HepG2 (cell line): Measurements from ENCODE around the gene MORC4. TPM values are rescaled to one million over a fixed set of nuclear protein-coding genes. Genes with fewer than 3 reads are reported as not detected.

Experiments used
- ATAC-seq: fragments of 200-7000 bp; cut with Tn5 transposase; 3 replicates; pipeline ENCODE4 v1.9.1; 2020; ENCODE audit warnings: mild to moderate bottlenecking, moderate library complexity
- BruUV-seq: library from RNA; stranded (reverse); fragments of 400-500 nt; replicated peaks from 2 replicates; lab custom pipeline; 2021; lab: Mats Ljungman, UMichigan
- CTCF ChIA-PET: fragments of 300-600 bp; formaldehyde crosslinking; extraction: SDS; loops from one replicate; lab custom pipeline; 2021; ENCODE audit warnings: low total read pairs, inconsistent platforms, low intra/inter-chr PET ratio; lab: Yijun Ruan, JAX
- POLR2A ChIA-PET: fragments of 350-600 bp; sonication (Branson Sonifier 250); formaldehyde crosslinking; loops from one replicate; lab custom pipeline; 2020; ENCODE audit warnings: antibody characterized with exemption, inconsistent platforms; lab: Yijun Ruan, JAX
- DNase-seq: peaks from one replicate; pipeline ENCODE4 v3.0.0-alpha.2; 2015; ENCODE audit warnings: low spot score
- FAIRE-seq: peaks from 3 replicates; lab custom pipeline; 2011; peaks lifted over from hg19 to GRCh38; lab: Jason Lieb, UNC
- H2AFZ ChIP-seq: one replicate; pipeline ENCODE4 v1.6.1; 2011; ENCODE audit warnings: low read length, inconsistent platforms
- H3K27ac ChIP-seq: fragments of 300-600 bp; 3 replicates; pipeline ENCODE4 v1.8.0; 2011; ENCODE audit warnings: mixed run types, mild to moderate bottlenecking, mixed read lengths, low read length, inconsistent platforms; ENCODE audit not compliant: insufficient read depth; ENCODE audit errors: extremely low read length
- H3K27me3 ChIP-seq, 2 experiments: fragments of 200-600 bp in 1 of 2; 2 replicates in 1 of 2; 3 replicates in 1 of 2; pipeline versions ENCODE4 v1.6.0 to v1.8.0; 2011; ENCODE audit warnings: low read length in 2 of 2, mild to moderate bottlenecking in 2 of 2, moderate library complexity in 2 of 2, inconsistent platforms in 1 of 2; ENCODE audit not compliant: insufficient read depth in 2 of 2, control insufficient read depth in 1 of 2
- H3K36me3 ChIP-seq, 2 experiments: fragments of 200-600 bp in 1 of 2; replicated peaks in 1 of 2; 2 replicates in 1 of 2; 3 replicates in 1 of 2; pipeline versions ENCODE4 v1.5.1 to v1.8.0; 2011; ENCODE audit warnings: low read length in 2 of 2, inconsistent platforms in 1 of 2; ENCODE audit not compliant: insufficient read depth in 2 of 2, control insufficient read depth in 1 of 2
- H3K4me1 ChIP-seq: 2 replicates; pipeline ENCODE4 v1.5.1; 2012; ENCODE audit warnings: low read length, inconsistent platforms; ENCODE audit not compliant: insufficient read depth
- H3K4me2 ChIP-seq: 2 replicates; pipeline ENCODE4 v1.6.0; 2011; ENCODE audit warnings: low read depth, low read length, inconsistent platforms
- H3K4me3 ChIP-seq, 3 experiments: fragments of 200-600 bp in 1 of 3; sonication (generic), shearing (Covaris generic) in 1 of 3; replicated peaks in 1 of 3; 2 replicates each; pipeline ENCODE4 v1.5.1; 2011 to 2016; ENCODE audit warnings: low read length in 3 of 3, inconsistent platforms in 2 of 3, low read depth in 2 of 3, mild to moderate bottlenecking in 2 of 3, control low read depth in 1 of 3, mixed read lengths in 1 of 3; ENCODE audit not compliant: insufficient read depth in 1 of 3
- H3K79me2 ChIP-seq: one replicate; pipeline ENCODE4 v1.6.1; 2011; ENCODE audit warnings: low read length, inconsistent platforms; ENCODE audit not compliant: insufficient read depth
- H3K9ac ChIP-seq: 2 replicates; pipeline ENCODE4 v1.6.0; 2011; ENCODE audit warnings: mild to moderate bottlenecking, low read depth, low read length, inconsistent platforms; ENCODE audit not compliant: insufficient read depth
- H3K9me3 ChIP-seq: 2 replicates; pipeline ENCODE4 v1.5.1; 2012; ENCODE audit warnings: mild to moderate bottlenecking, low read length
- H4K20me1 ChIP-seq: 2 replicates; pipeline ENCODE4 v1.6.0; 2011; ENCODE audit warnings: inconsistent platforms, mild to moderate bottlenecking, low read length, moderate library complexity; ENCODE audit not compliant: insufficient read depth
- FOXP4 ChIP-seq: sonication (generic); formaldehyde crosslinking; IDR thresholded peaks from 2 replicates; pipeline ENCODE4 v1.4.0; 2020; ENCODE audit warnings: missing genetic modification reagents
- MED8 ChIP-seq: sonication (generic); formaldehyde crosslinking; IDR thresholded peaks from 2 replicates; pipeline ENCODE4 v1.8.1; 2023; ENCODE audit warnings: mild to moderate bottlenecking, missing genetic modification reagents; ENCODE audit not compliant: insufficient replicate concordance
- PCBP2 ChIP-seq: fragments of 200-400 bp; formaldehyde crosslinking; optimal IDR thresholded peaks from 2 replicates; pipeline ENCODE3; 2018; ENCODE audit warnings: low read length, low read depth; ENCODE audit not compliant: poor library complexity, severe bottlenecking
- ZBTB39 ChIP-seq: sonication (generic); formaldehyde crosslinking; IDR thresholded peaks from 2 replicates; pipeline ENCODE4 v1.5.0; 2020; ENCODE audit warnings: missing genetic modification reagents
- ZC3H4 ChIP-seq: sonication (generic); formaldehyde crosslinking; IDR thresholded peaks from 2 replicates; pipeline ENCODE4 v1.4.0; 2020; ENCODE audit warnings: missing genetic modification reagents, borderline replicate concordance
- ZNF431 ChIP-seq: sonication (generic); formaldehyde crosslinking; IDR thresholded peaks from 2 replicates; pipeline ENCODE4 v1.9.0; 2022; ENCODE audit warnings: missing genetic modification reagents, low read depth, mild to moderate bottlenecking, borderline replicate concordance
- ZNF709 ChIP-seq: sonication (generic); formaldehyde crosslinking; IDR thresholded peaks from 2 replicates; pipeline ENCODE4 v1.5.0; 2020; ENCODE audit warnings: mild to moderate bottlenecking, missing genetic modification reagents
- ZNF780A ChIP-seq: sonication (generic); formaldehyde crosslinking; IDR thresholded peaks from 2 replicates; pipeline ENCODE4 v1.8.0; 2022; ENCODE audit warnings: mild to moderate bottlenecking, missing genetic modification reagents, moderate library complexity
- WGBS: methylation state at CpG from one replicate; pipeline ENCODE4 v1.1.6; 2017; ENCODE audit warnings: low lambda C conversion rate; 5-methylcytosine and 5-hydroxymethylcytosine counted together
- in situ Hi-C: cut with HindIII; loops from 2 replicates; pipeline ENCODE4 v1.10.0; 2017; ENCODE audit warnings: low pct_unique_long_range_greater_than_20kb; ENCODE audit not compliant: extremely low pct_ligation_motif_present
- intact Hi-C: fragments of 100-400 bp; cut with micrococcal nuclease; formaldehyde crosslinking; loops from one replicate; pipeline ENCODE4 v1.10.0; 2022; ENCODE audit not compliant: unreplicated experiment
- polyA plus RNA-seq, 8 experiments: library from polyadenylated mRNA; depleted of rRNA in 3 of 8; stranded (reverse) in 7 of 8; unstranded in 1 of 8; fragments of >200 nt; fragmentation: Illumina TruSeq in 4 of 8; extraction: Trizol in 4 of 8; gene quantifications; 2 replicates each; pipeline versions ENCODE4 v1.2.1 to v1.2.3, GENCODE V29; 2011 to 2016; ENCODE audit warnings: low read depth in 4 of 8, missing spikeins in 1 of 8, mixed read lengths in 1 of 8; ENCODE audit not compliant: insufficient read depth in 1 of 8
- total RNA-seq, 5 experiments: library from RNA; depleted of rRNA; stranded (reverse); fragments of >200 nt; fragmentation: Illumina TruSeq; extraction: Trizol; gene quantifications; 2 replicates each; pipeline ENCODE4 v1.2.3, GENCODE V29; 2016; ENCODE audit warnings: low read depth in 1 of 5

MORC4 gene
- total and polyA plus RNA-seq, 2 of the 13 experiments (the other 11 are each of a cell fraction or from before 2014, with no cell fraction given), result 7.3 to 17.6 TPM

- Histone ChIP-seq H3K9ac (no peak overlapping the region), H3K27me3 (no peaks in the 10 kb centered on the region), H2AFZ (no peak overlapping the region), H3K4me1 (peaks cover 35% of the 10 kb centered on the region), H3K79me2 (no peaks in the 10 kb centered on the region), H3K9me3 (no peaks in the 10 kb centered on the region), H3K4me2 (no peak overlapping the region), H3K27ac (no peak overlapping the region), H4K20me1 (no peaks in the 10 kb centered on the region), H3K4me3 (no peak overlapping the region), H3K36me3 (no peaks in the 10 kb centered on the region; a peak in 1 of 5 replicates)
- 85% methylated on average over 3 of the region's 3 CpGs for WGBS
- in situ Hi-C loops, result no loop called here
- TF ChIP-seq ZNF709 (no peak), ZNF431 (CRISPR knock-in tag) (no peak), ZBTB39 (CRISPR knock-in tag) (no peak), ZC3H4 (no peak), PCBP2 (no peak), MED8 (CRISPR knock-in tag) (no peak), ZNF780A (no peak), FOXP4 (CRISPR knock-in tag) (no peak)
- FAIRE-seq (no peak), ATAC-seq (no peak), DNase-seq (no peak)
- BruUV-seq, result no TSS peak
- intact Hi-C loops, result no loop called here
- ChIA-PET POLR2A (no interaction called here), CTCF (no interaction called here)
Measured at GRCh38 chrX:106948641-106949040, 51.4 kb downstream of the MORC4 start.
